HG02852 (cell line): Measurements from ENCODE around the gene PSMB8.

Source experiments
- ATAC-seq: cut with Tn5 transposase; IDR thresholded peaks from one replicate; pipeline ENCODE4 v1.9.1; 2021; ENCODE audit warnings: mild to moderate bottlenecking, moderate library complexity; ENCODE audit not compliant: unreplicated experiment

PSMB8 gene

DNA sequence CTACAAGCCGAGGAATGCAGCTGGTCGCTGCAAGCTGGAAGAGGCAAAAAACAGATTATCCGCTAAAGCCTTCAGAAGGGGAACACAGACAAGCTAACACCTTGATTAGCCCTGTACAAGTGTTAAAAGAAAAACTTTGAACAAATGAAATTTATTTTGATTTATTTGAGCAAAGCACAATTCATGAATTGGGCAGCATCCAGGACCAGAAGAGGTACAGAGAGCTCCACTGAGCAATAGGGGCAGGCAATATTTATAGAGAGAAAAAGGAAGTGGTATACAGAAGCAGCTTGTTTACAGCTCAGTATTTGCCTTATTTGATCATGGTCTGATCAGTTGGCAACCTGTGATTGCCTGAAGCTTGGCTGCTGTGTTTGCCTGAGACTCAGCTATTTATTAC lies 44.7 kb downstream of the PSMB8 start:
- ATAC-seq: no peak

- ATAC-seq: no peak
Measured at GRCh38 chr6:32796848-32797776, 46.7 kb downstream of the PSMB8 start.

DNA sequence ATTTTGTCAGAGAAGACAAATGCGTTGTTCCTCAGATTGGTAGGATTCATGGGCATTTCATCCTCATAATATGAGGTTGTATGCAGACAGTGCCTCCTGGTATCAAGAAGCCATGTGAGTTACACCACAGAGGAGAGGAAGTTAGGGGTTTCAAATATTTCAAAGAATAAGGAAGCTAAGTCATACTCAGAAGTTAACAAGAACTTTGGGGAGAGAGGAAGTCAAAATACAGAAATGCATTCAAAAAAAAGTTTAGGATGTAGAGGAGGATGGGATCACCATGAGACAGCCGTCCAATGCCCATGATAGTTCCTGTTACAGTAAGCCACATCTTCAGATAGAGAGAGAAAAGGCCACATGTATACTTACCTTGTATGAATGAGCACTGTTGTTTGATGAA lies 49.3 kb downstream of the PSMB8 start:
- no peak for ATAC-seq

GRCh38 chr6:32792901-32793435 lies 50.9 kb downstream of the PSMB8 start:
- no peak for ATAC-seq
